Measurements from ENCODE around the gene ZNF146.
"Not testable (repeated sequence)": the region's sequence is repeated elsewhere in the genome, so short reads cannot be mapped to it uniquely, and the experiment has no call there.

ZNF146 gene

DNA sequence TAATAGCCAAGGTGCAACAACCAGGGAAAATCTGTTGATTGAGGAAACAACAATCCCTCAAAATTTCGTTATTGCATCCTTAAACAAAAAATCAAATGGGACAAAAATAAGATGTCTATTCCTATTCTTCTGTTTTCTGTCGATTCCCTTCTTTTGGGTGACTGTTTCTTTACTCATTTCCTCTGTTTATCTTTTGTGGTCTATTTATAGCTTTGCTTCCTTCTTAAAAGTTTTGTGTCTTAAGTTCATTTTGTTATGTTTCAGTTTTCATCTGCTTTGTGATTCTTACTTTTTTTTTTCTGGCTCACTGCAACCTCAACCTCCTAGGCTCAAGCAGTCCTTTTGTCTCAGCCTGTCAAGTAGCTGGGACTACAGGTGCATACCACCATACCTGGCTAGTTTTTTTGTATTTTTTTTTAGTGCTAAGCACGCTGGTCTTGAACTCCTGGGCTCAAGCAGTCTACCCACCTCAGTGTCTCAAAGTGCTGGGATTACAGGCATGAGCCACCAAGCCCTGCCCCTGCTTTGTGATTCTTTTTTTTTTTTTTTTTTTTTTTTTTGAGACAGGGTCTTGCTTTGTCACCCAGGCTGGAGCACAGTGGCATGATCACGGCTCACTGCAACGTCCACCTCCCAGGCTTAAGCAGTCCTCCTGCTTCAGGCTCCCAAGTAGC, 10.4 kb downstream of the ZNF146 start:
- Histone ChIP-seq H3K4me3 (ENCODE audit: severe bottlenecking) (no peak overlapping the region), H3K4me1 (ENCODE audit: insufficient read depth, poor library complexity, severe bottlenecking) (no peaks in the 10 kb centered on the region), H3K27ac (ENCODE audit: poor library complexity, severe bottlenecking) (no peak overlapping the region), H3K36me3 (ENCODE audit: low read depth) (peaks cover 100% of the 10 kb centered on the region), H3K9me3 (ENCODE audit: severe bottlenecking) (no peaks in the 10 kb centered on the region), H3K27me3 (ENCODE audit: insufficient read depth, poor library complexity, severe bottlenecking) (no peaks in the 10 kb centered on the region)
- ATAC-seq (ENCODE audit: low read depth): no peak
- TF ChIP-seq, protein P1, sequence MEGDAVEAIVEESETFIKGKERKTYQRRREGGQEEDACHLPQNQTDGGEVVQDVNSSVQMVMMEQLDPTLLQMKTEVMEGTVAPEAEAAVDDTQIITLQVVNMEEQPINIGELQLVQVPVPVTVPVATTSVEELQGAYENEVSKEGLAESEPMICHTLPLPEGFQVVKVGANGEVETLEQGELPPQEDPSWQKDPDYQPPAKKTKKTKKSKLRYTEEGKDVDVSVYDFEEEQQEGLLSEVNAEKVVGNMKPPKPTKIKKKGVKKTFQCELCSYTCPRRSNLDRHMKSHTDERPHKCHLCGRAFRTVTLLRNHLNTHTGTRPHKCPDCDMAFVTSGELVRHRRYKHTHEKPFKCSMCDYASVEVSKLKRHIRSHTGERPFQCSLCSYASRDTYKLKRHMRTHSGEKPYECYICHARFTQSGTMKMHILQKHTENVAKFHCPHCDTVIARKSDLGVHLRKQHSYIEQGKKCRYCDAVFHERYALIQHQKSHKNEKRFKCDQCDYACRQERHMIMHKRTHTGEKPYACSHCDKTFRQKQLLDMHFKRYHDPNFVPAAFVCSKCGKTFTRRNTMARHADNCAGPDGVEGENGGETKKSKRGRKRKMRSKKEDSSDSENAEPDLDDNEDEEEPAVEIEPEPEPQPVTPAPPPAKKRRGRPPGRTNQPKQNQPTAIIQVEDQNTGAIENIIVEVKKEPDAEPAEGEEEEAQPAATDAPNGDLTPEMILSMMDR (IDR thresholded peaks at IDR 0.05; ENCODE audit: poor library complexity, severe bottlenecking): no peak
- no peak for DNase-seq (ENCODE audit: low spot score)

DNA sequence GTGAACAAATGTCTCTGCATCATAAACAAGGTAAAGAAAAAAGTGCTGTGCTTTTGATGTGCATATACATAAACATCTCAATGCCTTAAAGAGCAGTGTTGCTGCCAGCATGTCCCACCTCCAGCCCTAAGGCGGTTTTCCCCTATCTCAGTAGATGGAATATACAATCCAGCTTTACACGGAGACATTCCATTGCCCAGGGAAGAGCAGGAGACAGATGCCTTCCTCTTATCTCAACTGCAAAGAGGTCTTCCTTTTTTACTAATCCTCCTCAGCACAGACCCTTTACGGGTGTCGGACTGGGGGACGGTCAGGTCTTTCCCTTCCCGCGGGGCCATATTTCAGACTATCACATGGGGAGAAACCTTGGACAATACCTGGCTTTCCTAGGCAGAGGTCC, 18.7 kb downstream of the ZNF146 start:
- not testable (repeated sequence) for ATAC-seq (ENCODE audit: low read depth); H3K27ac ChIP-seq (ENCODE audit: poor library complexity, severe bottlenecking); DNase-seq (ENCODE audit: low spot score); H3K4me3 ChIP-seq (ENCODE audit: severe bottlenecking); H3K27me3 ChIP-seq (ENCODE audit: insufficient read depth, poor library complexity, severe bottlenecking); H3K4me1 ChIP-seq (ENCODE audit: insufficient read depth, poor library complexity, severe bottlenecking)
- Histone ChIP-seq H3K9me3 (ENCODE audit: severe bottlenecking) (peaks cover 13% of the 10 kb centered on the region), H3K36me3 (ENCODE audit: low read depth) (peaks cover 98% of the 10 kb centered on the region)

DNA sequence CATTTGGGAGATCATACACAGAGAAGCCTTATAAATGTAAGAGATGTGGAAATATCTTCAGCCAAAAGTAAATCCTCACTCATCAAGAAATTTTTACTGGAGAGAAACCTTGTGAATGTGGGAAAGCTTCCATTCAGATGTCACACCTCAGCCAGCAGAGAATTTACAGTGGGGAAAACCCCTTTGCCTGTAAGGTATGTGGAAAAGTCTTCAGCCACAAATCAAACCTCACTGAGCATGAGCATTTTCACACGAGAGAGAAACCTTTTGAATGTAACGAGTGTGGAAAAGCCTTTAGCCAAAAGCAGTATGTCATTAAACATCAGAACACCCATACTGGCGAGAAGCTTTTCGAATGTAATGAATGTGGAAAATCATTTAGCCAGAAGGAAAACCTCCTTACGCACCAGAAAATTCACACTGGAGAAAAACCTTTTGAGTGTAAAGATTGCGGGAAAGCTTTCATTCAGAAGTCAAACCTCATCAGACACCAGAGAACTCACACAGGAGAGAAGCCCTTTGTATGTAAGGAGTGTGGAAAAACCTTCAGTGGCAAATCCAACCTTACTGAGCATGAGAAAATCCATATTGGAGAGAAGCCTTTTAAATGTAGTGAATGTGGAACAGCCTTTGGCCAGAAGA, 21.5 kb downstream of the ZNF146 start:
- no peaks in the 10 kb centered on the region for H3K4me1 ChIP-seq (ENCODE audit: insufficient read depth, poor library complexity, severe bottlenecking)
- H3K4me3 ChIP-seq (ENCODE audit: severe bottlenecking): no peak overlapping the region
- peaks cover 13% of the 10 kb centered on the region for H3K9me3 ChIP-seq (ENCODE audit: severe bottlenecking)
- H3K27ac ChIP-seq (ENCODE audit: poor library complexity, severe bottlenecking): no peak overlapping the region
- H3K27me3 ChIP-seq (ENCODE audit: insufficient read depth, poor library complexity, severe bottlenecking): no peaks in the 10 kb centered on the region
- ATAC-seq (ENCODE audit: low read depth) (no peak), DNase-seq (ENCODE audit: low spot score) (no peak)
- TF ChIP-seq, protein P1 (IDR thresholded peaks at IDR 0.05; ENCODE audit: poor library complexity, severe bottlenecking): no peak
- peaks cover 70% of the 10 kb centered on the region for H3K36me3 ChIP-seq (ENCODE audit: low read depth)

DNA sequence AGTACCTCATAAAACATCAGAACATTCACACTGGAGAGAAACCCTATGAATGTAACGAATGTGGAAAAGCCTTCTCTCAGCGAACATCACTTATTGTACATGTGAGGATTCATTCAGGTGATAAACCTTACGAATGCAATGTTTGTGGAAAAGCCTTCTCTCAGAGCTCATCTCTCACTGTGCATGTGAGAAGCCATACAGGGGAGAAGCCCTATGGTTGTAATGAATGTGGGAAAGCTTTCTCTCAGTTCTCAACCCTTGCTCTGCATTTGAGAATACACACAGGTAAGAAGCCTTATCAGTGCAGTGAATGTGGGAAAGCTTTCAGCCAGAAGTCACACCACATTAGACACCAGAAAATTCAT, 22.0 kb downstream of the ZNF146 start:
- DNase-seq (ENCODE audit: low spot score): no peak
- TF ChIP-seq, protein P1 (IDR thresholded peaks at IDR 0.05; ENCODE audit: poor library complexity, severe bottlenecking): no peak
- H3K9me3 ChIP-seq (ENCODE audit: severe bottlenecking): peaks cover 13% of the 10 kb centered on the region
- no peak overlapping the region for H3K27ac ChIP-seq (ENCODE audit: poor library complexity, severe bottlenecking)
- H3K4me3 ChIP-seq (ENCODE audit: severe bottlenecking): no peak overlapping the region
- no peak for ATAC-seq (ENCODE audit: low read depth)
- no peaks in the 10 kb centered on the region for H3K4me1 ChIP-seq (ENCODE audit: insufficient read depth, poor library complexity, severe bottlenecking)
- H3K36me3 ChIP-seq (ENCODE audit: low read depth): peaks cover 65% of the 10 kb centered on the region
- no peaks in the 10 kb centered on the region for H3K27me3 ChIP-seq (ENCODE audit: insufficient read depth, poor library complexity, severe bottlenecking)

DNA sequence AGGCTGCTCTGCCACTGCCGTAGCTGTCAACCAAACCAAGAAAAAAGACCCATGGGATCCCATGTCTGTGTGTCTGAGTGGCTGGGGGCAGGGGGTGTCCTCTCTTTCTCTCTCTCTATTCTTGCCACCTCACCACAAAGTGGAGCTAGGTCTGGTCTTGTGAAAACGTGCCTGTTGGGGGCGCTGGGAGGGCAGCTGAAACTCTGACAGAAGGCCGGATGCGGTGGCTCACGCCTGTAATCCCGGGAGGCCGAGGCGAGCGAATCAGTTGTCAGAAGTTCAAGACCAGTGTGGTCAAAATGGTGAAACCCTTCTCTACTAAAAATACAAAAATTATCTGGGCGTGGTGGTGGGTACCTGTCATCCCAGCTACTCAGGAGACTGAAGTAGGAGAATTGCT, 29.2 kb downstream of the ZNF146 start:
- Histone ChIP-seq H3K9me3 (ENCODE audit: severe bottlenecking) (no peaks in the 10 kb centered on the region), H3K36me3 (ENCODE audit: low read depth) (no peaks in the 10 kb centered on the region), H3K27me3 (ENCODE audit: insufficient read depth, poor library complexity, severe bottlenecking) (no peaks in the 10 kb centered on the region), H3K27ac (ENCODE audit: poor library complexity, severe bottlenecking) (no peak overlapping the region), H3K4me1 (ENCODE audit: insufficient read depth, poor library complexity, severe bottlenecking) (no peaks in the 10 kb centered on the region), H3K4me3 (ENCODE audit: severe bottlenecking) (no peak overlapping the region)
- TF ChIP-seq, protein P1 (IDR thresholded peaks at IDR 0.05; ENCODE audit: poor library complexity, severe bottlenecking): no peak
- ATAC-seq (ENCODE audit: low read depth) (no peak), DNase-seq (ENCODE audit: low spot score) (no peak)

All from RWPE2 (cell line).